Measurements from ENCODE around the gene TRPC6.

TRPC6 gene

DNA sequence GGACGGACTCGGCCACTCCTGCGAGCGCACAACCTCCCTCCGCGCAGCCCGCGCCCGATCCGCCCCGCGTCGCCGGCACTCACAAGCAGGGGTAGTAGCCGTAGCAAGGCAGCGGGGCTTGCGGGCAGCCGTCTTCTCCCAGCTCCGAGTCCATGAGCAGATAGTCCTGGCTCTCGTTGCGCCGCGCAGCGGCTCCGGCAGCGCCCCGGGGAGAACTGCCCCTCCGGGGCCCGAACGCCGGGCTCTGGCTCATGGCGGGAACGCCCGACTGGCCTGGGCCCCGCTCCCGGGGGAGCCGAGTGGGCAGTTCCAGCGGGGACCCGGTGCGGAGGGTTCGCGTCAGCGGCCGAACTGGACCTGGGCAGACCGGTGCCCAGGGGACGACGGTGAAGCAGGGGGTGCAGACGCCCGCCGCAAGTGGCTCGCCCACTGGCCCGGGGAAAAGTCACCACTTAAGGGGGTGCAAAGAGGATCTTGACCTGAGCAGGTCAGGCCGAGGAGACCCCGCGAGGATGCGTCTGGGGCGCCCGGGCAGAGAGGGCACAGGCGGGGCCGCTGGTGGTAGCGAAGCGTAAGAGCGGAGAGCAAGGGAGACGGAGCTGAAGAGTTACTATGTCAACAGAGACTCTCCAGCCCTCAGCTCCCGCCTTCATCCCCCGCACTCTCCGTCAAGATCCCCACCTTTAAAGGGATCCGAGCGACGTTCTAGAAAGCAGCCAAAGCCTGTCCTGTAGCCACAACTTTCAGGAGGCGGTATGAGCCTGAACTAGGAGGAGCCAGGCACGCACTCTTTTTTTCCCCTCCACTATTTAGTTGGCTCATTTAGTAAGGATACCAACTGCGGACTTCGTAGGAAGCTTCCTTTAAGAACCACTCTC, at the start of gene TRPC6:
TSS of gene TRPC6 (minus strand) at position 757 of the 878 bp plus-strand sequence. CDS start at position 253, 504 bp downstream.
- no peak for DNase-seq

DNA sequence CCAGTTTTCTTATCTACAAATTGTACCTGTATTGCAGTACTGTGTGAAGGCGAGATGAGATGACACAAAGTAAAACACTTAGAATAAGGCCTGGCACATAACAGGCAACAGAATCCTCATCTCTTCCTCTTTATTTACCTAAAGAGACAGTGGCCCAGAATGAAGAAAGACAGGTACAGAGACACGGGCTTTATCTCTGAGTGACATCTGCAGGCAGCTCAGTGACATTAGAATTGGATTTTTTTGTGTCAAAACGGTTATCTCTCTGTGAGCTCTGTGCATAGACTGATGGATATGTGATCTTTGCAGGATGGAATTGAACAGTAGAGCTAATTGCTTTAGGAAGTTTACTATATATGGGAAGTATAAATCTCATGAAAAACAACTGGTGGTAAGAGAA, 36.2 kb upstream of the TRPC6 start:
- DNase-seq = no peak

DNA sequence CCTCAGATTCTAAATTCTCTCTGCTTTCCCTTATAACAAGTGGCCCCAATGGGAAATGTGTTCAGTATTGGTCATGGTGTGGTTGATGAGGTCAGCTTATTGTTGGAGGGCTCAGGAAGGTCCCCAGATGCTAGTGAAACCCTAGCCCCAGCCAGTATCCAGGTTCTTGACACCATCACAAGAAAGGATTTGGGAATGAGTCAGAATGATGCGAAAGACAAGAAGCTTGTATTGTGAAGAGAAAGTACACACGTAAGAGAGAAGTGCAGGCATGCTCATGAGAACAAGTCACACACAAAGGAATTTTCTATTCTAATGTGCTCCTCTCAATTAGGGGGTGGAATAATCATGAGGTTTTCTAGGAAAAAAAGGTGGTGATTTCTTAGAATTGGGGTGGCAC, 34.9 kb upstream of the TRPC6 start:
- no peak for DNase-seq

DNA sequence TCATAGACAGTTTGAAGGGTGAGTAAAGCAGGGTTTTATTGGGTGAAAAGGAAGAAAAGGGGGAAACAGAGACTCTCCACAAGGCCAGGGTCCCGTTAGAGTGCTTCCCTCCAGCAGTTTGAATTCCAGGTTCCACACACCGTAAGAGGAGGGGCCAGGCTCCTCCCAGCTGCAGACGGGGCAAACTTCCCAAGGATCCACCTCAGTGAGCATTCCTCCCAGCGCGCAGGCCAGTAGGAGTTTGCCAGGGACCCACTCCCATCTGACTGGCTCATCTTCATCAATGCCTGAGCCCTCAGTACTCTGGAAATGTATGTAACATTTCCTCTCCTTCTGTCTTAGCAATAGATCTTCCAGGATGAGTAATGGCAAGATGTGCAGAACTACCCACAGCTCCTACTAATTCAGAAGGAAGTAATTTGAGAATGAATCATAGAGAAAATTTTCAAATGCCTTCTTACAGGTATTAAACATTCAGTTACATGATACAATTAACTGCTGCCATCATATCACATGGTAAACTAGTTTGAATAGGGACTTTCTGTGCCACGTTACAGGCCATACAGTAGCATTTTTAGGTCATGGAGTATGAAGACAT, 34.0 kb upstream of the TRPC6 start:
- no peak for DNase-seq

GRCh38 chr11:101612481-101612880, 28.7 kb upstream of the TRPC6 start:
- no peak for DNase-seq

GRCh38 chr11:101600924-101601323, 17.1 kb upstream of the TRPC6 start:
- DNase-seq = no peak

- no peak for DNase-seq
Observed at GRCh38 chr11:101586965-101587364, 3.2 kb upstream of the TRPC6 start.

DNA sequence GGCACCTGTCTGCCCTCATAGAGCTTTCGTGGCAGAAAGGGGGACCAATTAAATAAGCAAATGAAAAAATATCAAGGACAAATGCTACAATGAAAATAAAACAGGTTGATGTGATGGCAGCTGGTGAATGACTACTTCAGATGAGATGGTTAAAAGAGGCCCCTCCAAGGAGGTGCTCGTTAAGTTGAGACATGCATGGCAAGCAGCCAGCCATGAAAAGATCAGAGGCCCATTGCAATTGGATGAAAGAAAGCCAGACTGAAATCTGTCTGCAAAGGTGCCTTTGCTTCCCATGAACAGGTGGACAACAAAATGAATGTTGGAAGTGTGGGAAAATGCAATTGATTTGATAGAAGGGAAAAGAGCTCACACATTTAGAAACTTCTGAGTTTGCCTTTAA, 848 bp upstream of the TRPC6 start:
- no peak for DNase-seq

- no peak for DNase-seq
Observed at GRCh38 chr11:101584129-101584515, 315 bp upstream of the TRPC6 start.

GRCh38 chr11:101582989-101583250, 887 bp downstream of the TRPC6 start:
- DNase-seq = no peak

- no peak for DNase-seq
Observed at GRCh38 chr11:101582236-101582988, 1.4 kb downstream of the TRPC6 start.

DNA sequence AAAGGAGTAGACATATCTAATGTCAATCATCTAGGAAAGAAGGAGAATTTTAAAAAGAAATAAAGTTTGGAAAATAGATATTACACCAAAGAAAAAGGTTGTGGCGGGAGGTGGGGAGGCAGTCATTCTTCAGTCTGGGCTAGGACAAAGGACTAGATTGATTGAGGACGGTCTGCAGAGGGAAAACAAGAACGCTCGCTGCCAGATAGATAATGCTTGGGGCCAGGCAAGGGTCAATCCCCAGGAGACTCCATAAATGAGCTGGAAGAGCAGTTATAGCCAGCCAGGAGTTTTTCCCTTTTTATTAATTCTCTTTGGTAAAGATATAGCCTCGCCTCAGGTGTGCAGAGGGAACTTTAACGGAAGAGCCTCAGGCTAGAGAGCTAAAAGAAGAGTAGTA, 6.3 kb downstream of the TRPC6 start:
- no peak for DNase-seq

- no peak for DNase-seq
Observed at GRCh38 chr11:101576456-101576855, 7.4 kb downstream of the TRPC6 start.

DNA sequence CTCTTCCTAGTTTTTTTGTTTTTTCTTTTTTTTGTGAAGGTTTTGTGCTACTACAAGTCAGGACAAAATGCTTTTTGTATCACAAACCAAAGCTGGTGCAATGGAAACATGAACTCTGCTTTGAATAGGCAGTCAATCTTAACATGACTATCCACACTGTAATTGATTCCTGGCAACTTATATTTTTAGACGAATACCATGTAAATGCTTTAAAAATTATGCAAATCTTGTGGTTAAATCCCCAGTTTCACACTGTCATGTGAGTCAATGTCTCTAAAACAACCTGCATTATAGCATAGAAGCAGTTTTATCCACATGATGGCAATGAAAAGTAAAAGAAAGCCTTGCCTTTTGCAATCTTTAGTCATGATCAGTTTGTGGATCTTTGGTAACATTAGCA, 8.9 kb downstream of the TRPC6 start:
- DNase-seq = no peak

- no peak for DNase-seq
Observed at GRCh38 chr11:101567071-101567470, 16.7 kb downstream of the TRPC6 start.

DNA sequence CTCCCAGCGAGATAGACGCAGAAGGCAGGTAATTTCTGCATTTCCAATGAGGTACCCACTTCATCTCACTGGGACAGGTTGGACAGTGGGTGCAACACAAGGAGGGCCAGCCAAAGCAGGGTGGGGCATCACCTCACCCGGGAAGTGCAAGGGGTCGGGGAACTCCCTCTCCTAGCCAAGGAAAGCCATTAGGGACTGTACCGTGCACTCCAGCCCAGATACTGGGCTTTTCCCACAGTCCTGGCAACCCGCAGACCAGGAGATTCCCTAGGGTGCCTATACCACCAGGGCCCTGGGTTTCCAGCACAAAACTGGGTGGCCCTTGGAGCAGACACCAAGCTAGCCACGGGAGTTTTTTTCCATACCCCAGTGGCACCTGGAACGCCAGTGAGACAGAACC, 17.2 kb downstream of the TRPC6 start:
- no peak for DNase-seq

GRCh38 chr11:101563166-101563565, 20.6 kb downstream of the TRPC6 start:
- no peak for DNase-seq

DNA sequence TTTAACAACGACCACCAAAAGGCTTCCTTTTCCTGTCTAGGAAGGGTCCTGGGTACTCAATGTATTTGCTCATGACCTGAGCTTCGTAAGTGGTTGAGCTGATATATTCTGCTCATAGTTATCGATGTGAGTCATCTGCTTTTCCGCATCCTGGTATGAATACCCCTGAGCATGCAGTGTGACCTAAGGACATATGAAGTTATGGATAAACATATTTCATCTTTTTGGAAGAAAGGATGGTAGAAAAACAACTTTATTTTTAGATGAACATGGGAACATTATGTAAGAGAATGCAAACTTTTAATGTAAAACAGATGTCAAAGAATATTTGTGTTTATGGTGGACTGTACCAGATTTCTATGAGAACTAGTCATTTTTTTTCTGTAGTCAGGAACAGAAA, 28.4 kb downstream of the TRPC6 start:
- DNase-seq = no peak

DNA sequence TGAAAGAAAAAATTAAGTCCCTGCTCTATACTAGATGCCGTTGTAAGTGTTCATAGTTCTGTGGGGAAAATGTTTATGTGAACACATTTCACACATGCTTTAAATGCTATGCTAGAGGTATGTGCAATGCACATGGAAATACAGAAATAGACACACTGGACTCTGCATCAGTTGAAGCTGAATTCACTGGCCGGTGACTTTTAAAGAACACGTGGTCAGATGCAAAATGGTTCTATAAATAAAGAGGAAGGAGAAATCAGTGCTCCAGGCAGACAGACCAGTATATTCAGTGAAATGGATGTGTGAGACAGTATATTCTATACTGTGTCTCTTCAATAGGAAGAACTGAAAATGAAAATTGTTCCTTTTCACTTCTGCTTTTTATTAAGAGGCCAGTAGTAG, 29.9 kb downstream of the TRPC6 start:
- no peak for DNase-seq

DNA sequence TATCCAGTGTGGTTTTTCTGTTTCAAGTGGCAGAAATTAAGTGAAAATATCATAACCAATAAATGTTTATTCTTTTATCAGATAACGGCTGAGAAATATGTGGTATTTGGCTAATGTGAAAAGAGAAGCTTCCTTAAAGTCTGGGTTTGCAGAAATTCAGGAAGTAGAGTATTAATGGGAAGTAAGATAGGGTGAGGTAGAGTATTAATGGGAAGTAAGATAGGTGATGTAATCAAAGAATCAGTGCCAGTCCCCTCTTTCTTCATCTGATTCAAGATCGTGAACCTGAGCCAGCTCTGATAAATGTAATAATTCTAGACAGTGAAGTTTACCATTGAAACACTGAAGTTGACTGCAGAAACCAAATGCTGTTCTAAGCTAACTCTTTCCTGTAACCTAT, 30.9 kb downstream of the TRPC6 start:
- DNase-seq = no peak

- DNase-seq = no peak
Observed at GRCh38 chr11:101528541-101528940, 55.3 kb downstream of the TRPC6 start.

DNA sequence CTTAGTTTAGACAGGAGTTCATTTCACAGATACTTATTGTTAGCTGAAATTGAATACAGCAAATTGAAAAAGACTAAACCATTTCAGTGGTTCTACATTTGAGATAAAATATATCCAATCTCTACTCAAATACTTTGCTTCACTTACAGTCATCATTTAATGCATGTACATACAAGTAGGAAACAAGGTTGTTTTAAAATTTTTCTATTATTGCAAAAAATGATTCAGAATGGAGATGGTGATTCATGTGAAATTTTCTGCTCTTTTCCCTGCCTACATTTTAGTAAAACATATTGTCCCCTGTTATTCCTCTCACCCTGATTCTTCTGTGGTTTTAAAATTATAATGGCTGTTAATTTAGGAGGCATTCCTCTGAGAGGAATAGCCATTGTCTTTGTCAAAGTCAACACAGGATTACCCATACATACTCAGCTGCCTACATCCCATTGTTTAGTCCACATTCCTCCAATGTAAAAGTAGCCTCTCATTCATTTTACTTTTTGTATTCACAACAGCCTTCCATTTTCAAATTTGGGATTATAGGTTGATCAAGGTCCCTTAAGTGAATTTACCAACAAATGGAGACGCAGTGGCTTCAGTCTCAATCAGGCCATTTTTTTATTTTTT, 60.1 kb downstream of the TRPC6 start:
- DNase-seq = no peak

DNA sequence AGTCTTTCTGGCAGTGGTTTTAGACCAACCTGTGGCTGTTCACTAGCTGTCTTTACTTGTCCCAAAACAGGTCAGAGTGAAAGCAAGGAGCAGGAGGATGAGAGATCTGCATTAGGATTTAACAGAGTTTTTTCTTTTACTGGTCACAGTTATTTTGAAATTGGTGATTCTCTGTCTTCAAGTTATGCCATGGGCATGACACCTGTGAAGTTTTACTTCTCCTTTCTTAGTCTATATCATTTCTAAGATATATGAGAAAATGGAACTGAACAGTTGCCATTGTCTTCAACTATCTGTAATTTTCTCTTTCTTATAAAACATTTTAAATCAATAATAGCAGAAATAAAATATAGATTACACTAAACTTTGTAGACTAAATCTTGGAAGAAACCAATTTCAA, 60.6 kb downstream of the TRPC6 start:
- no peak for DNase-seq

GRCh38 chr11:101521821-101522220, 62.0 kb downstream of the TRPC6 start:
- DNase-seq = no peak

Measured in NK-92 treated with Interleukin-12 subunit alpha and Interleukin-12 subunit beta, amount 100 ng/mL, for 24 hours (cell line).